K562 (cell line): ENCODE data around the gene MDM4. TPM values are rescaled to one million over a fixed set of nuclear protein-coding genes. Genes with fewer than 3 reads are reported as not detected.

ENCODE experiments used
- ATF1 ChIP-seq, 2 experiments: fragments of 450-650 bp in 1 of 2; IDR thresholded peaks; 2 replicates each; pipeline ENCODE4 v1.6.1; 2016; ENCODE audit warnings: missing compliant biosample characterization in 1 of 2, missing genetic modification characterization in 1 of 2
- BRF1 ChIP-seq: IDR thresholded peaks from 3 replicates; pipeline ENCODE4 v1.6.1; 2011; ENCODE audit warnings: borderline replicate concordance, mild to moderate bottlenecking; ENCODE audit not compliant: insufficient read length; ENCODE audit errors: extremely low read depth
- CBFA2T2 ChIP-seq: fragments of 450-650 bp; conservative IDR thresholded peaks from 2 replicates; pipeline ENCODE4 v1.6.1; 2017; ENCODE audit warnings: mild to moderate bottlenecking
- ETV6 ChIP-seq, 3 experiments: fragments of 150-350 bp in 1 of 3; sonication (generic) in 1 of 3; formaldehyde crosslinking in 1 of 3; IDR thresholded peaks; 2 replicates each; pipeline versions ENCODE4 v1.6.1 to v1.8.0; 2014 to 2022; ENCODE audit warnings: borderline replicate concordance in 2 of 3, low read depth in 2 of 3, antibody characterized with exemption in 1 of 3, low read length in 1 of 3, mild to moderate bottlenecking in 1 of 3, missing genetic modification reagents in 1 of 3
- GATA2 ChIP-seq: sonication (generic); formaldehyde crosslinking; IDR thresholded peaks from 2 replicates; pipeline ENCODE4 v1.4.0; 2020; ENCODE audit warnings: mild to moderate bottlenecking, missing genetic modification reagents
- LARP7 ChIP-seq: fragments of 450-650 bp; IDR thresholded peaks from 2 replicates; pipeline ENCODE4 v1.6.1; 2016
- MYBL2 ChIP-seq, 2 experiments: fragments of 450-650 bp in 1 of 2; sonication (generic) in 1 of 2; formaldehyde crosslinking in 1 of 2; IDR thresholded peaks; 2 replicates each; pipeline versions ENCODE4 v1.6.1 to v1.8.1; 2017 to 2022; ENCODE audit warnings: borderline replicate concordance in 1 of 2, inconsistent platforms in 1 of 2, low read depth in 1 of 2, mild to moderate bottlenecking in 1 of 2, missing genetic modification reagents in 1 of 2, moderate library complexity in 1 of 2
- PTTG1 ChIP-seq: fragments of 450-650 bp; IDR thresholded peaks from 2 replicates; pipeline ENCODE4 v1.6.1; 2016; ENCODE audit warnings: low read depth, mild to moderate bottlenecking, missing genetic modification characterization, missing compliant biosample characterization
- TBL1XR1 ChIP-seq, 2 experiments: IDR thresholded peaks; 2 replicates each; pipeline ENCODE4 v1.6.1; 2012; ENCODE audit warnings: improper control_type of control experiment in 2 of 2, low read length in 2 of 2, mild to moderate bottlenecking in 1 of 2
- polyA plus RNA-seq, 8 experiments: library from polyadenylated mRNA; depleted of rRNA in 4 of 8; stranded (reverse) in 5 of 8; unstranded in 3 of 8; fragments of >200 nt; fragmentation: Nextera tagmentation in 2 of 8; fragmentation: Illumina TruSeq in 1 of 8; extraction: Ambion mirVana in 2 of 8; extraction: Trizol in 1 of 8; gene quantifications; 2 replicates each; pipeline versions ENCODE4 v1.2.1 to v1.2.3, GENCODE V29; 2011 to 2014; ENCODE audit warnings: inconsistent platforms in 1 of 8, missing spikeins in 1 of 8
- total RNA-seq, 7 experiments: library from RNA; depleted of rRNA in 6 of 7; stranded (reverse); fragments of >200 nt in 6 of 7; fragmentation: Illumina TruSeq in 2 of 7; extraction: Trizol in 2 of 7; gene quantifications; 2 replicates each; pipeline versions ENCODE4 v1.2.1 to v1.2.3, GENCODE V29; 2011 to 2021; ENCODE audit warnings: low replicate concordance in 1 of 7
- TF ChIP-seq, protein P1 (sequence below): fragments of 250-450 bp; sonication (Bioruptor Pico); IDR thresholded peaks from 2 replicates; pipeline ENCODE4 v1.4.0; 2020; ENCODE audit warnings: mild to moderate bottlenecking
- TF ChIP-seq, protein P2 (sequence below): sonication (generic); formaldehyde crosslinking; IDR thresholded peaks from 2 replicates; pipeline ENCODE4 v1.8.0; 2023; ENCODE audit warnings: mild to moderate bottlenecking, missing genetic modification reagents
- TF ChIP-seq, protein P3 (sequence below): fragments of 450-650 bp; IDR thresholded peaks from 2 replicates; pipeline ENCODE4 v1.6.1; 2016; ENCODE audit warnings: low read depth, mild to moderate bottlenecking, moderate library complexity
- TF ChIP-seq, protein P4 (sequence below): fragments of 450-650 bp; IDR thresholded peaks from 2 replicates; pipeline ENCODE4 v1.6.1; 2017; ENCODE audit warnings: mild to moderate bottlenecking, moderate library complexity

MDM4 gene
- total and polyA plus RNA-seq, 9 of the 15 experiments (the other 6 are each of a cell fraction or from before 2014, with no cell fraction given): 3.3 to 61.7 (median 21.2) TPM

DNA sequence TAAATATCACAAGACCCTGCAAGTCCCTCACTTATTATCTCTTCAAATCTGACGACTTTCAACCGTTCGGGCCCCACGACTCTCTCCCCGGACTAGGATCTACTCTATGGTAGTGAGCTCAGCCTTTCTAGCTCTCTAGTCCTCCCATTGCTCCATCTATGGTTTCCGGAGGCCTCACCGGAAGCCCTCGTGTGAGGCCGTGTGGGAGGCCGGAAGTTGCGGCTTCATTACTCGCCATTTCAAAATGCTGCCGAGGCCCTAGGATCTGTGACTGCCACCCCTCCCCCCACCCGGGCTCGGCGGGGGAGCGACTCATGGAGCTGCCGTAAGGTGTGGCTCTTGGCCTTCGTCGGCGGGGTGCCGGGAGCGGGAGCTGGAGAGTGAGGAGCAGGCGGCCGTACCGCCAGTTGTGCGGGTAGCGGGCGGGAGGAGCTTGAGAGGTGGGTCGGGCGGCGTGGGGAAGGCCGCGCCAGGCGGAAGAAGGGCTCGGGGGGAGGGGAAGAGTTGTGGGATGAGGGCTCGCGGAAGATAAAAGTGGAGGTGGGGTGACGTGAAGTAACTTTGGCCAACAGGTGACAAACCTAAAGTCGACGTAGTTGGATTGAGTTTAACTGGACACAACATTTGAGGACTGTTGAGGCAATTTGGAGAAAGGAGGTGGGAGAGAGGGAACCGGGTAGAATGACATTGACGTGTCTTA lies at the start of gene MDM4 (continued):
- TF ChIP-seq, protein P1, sequence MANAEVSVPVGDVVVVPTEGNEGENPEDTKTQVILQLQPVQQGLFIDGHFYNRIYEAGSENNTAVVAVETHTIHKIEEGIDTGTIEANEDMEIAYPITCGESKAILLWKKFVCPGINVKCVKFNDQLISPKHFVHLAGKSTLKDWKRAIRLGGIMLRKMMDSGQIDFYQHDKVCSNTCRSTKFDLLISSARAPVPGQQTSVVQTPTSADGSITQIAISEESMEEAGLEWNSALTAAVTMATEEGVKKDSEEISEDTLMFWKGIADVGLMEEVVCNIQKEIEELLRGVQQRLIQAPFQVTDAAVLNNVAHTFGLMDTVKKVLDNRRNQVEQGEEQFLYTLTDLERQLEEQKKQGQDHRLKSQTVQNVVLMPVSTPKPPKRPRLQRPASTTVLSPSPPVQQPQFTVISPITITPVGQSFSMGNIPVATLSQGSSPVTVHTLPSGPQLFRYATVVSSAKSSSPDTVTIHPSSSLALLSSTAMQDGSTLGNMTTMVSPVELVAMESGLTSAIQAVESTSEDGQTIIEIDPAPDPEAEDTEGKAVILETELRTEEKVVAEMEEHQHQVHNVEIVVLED (CRISPR knock-in tag): 0 out of 2 replicates have a peak, but pooled peaks have one; percentile 1
- TF ChIP-seq, protein P2, sequence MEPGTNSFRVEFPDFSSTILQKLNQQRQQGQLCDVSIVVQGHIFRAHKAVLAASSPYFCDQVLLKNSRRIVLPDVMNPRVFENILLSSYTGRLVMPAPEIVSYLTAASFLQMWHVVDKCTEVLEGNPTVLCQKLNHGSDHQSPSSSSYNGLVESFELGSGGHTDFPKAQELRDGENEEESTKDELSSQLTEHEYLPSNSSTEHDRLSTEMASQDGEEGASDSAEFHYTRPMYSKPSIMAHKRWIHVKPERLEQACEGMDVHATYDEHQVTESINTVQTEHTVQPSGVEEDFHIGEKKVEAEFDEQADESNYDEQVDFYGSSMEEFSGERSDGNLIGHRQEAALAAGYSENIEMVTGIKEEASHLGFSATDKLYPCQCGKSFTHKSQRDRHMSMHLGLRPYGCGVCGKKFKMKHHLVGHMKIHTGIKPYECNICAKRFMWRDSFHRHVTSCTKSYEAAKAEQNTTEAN (CRISPR knock-in tag): peak; percentile 17; the same call in 1 of the 2 replicates
- TF ChIP-seq TBL1XR1 (IDR thresholded peaks at IDR 0.05; ENCODE audit: low read length in 2 of 2): peak; percentile 77 to 79; a peak in 3 of 4 replicates
- TF ChIP-seq, protein P3, sequence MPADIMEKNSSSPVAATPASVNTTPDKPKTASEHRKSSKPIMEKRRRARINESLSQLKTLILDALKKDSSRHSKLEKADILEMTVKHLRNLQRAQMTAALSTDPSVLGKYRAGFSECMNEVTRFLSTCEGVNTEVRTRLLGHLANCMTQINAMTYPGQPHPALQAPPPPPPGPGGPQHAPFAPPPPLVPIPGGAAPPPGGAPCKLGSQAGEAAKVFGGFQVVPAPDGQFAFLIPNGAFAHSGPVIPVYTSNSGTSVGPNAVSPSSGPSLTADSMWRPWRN: 0 out of 2 replicates have a peak, but pooled peaks have one; percentile 50
- TF ChIP-seq CBFA2T2: no peak; the same call in 1 of the 2 replicates
- TF ChIP-seq, protein P4, sequence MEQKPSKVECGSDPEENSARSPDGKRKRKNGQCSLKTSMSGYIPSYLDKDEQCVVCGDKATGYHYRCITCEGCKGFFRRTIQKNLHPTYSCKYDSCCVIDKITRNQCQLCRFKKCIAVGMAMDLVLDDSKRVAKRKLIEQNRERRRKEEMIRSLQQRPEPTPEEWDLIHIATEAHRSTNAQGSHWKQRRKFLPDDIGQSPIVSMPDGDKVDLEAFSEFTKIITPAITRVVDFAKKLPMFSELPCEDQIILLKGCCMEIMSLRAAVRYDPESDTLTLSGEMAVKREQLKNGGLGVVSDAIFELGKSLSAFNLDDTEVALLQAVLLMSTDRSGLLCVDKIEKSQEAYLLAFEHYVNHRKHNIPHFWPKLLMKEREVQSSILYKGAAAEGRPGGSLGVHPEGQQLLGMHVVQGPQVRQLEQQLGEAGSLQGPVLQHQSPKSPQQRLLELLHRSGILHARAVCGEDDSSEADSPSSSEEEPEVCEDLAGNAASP: no peak
- TF ChIP-seq MYBL2 (IDR thresholded peaks at IDR 0.05; ENCODE audit: low read depth): peak; percentile 81
- no peak for TF ChIP-seq MYBL2 (CRISPR knock-in tag; IDR thresholded peaks at IDR 0.05; ENCODE audit: borderline replicate concordance)
- no peak for TF ChIP-seq ATF1 (CRISPR knock-in tag; IDR thresholded peaks at IDR 0.05)
- TF ChIP-seq ATF1 (tag; IDR thresholded peaks at IDR 0.05): peak; percentile 94
- peak; percentile 84; the same call in 1 of the 2 replicates for TF ChIP-seq GATA2 (CRISPR knock-in tag)
- 0 out of 4 replicates have a peak, but pooled peaks of 1 of the 2 experiments have one; percentile 58 for TF ChIP-seq ETV6 (IDR thresholded peaks at IDR 0.05; ENCODE audit: borderline replicate concordance in 1 of 2, low read depth in 2 of 2, low read length in 1 of 2)
- 0 out of 2 replicates have a peak, but pooled peaks have one; percentile 13 for TF ChIP-seq ETV6 (CRISPR knock-in tag; IDR thresholded peaks at IDR 0.05; ENCODE audit: borderline replicate concordance)
- TF ChIP-seq BRF1: no peak
- TF ChIP-seq PTTG1 (tag): no peak
- peak; percentile 83; the same call in 1 of the 2 replicates for TF ChIP-seq LARP7
